LNCAP (cell line): ENCODE data around the gene UBL4B.

Source experiments
- CTCF ChIP-seq: fragments of 450-650 bp; IDR thresholded peaks from 2 replicates; pipeline ENCODE4 v1.5.1; 2017; ENCODE audit warnings: mild to moderate bottlenecking

Gene UBL4B

GRCh38 chr1:110098222-110099026 lies 13.8 kb upstream of the UBL4B start:
- no peak for TF ChIP-seq CTCF

- no peak for TF ChIP-seq CTCF
Observed at GRCh38 chr1:110100335-110100734, 11.9 kb upstream of the UBL4B start.

- TF ChIP-seq CTCF: no peak
Observed at GRCh38 chr1:110102081-110102480, 10.2 kb upstream of the UBL4B start.

GRCh38 chr1:110106013-110106941 lies 6.0 kb upstream of the UBL4B start:
- TF ChIP-seq CTCF: peak; percentile 92

- TF ChIP-seq CTCF: no peak
Observed at GRCh38 chr1:110107867-110108469, 4.3 kb upstream of the UBL4B start.

GRCh38 chr1:110111081-110111480 lies 1.2 kb upstream of the UBL4B start:
- no peak for TF ChIP-seq CTCF

GRCh38 chr1:110112656-110113055 lies 413 bp downstream of the UBL4B start:
- no peak for TF ChIP-seq CTCF
